NCI-H2196 treated with DMSO at 0.1 percent for 48 hours (cell line): ENCODE measurements around the gene PCNA.
A peak's percentile ranks its signal among the peaks of the same experiment; 100 is the strongest.

ENCODE experiments used
- DNase-seq: peaks from one replicate; lab custom pipeline; 2025; ENCODE audit not compliant: unreplicated experiment; lab: John Stamatoyannopoulos, UW

Gene PCNA

DNA sequence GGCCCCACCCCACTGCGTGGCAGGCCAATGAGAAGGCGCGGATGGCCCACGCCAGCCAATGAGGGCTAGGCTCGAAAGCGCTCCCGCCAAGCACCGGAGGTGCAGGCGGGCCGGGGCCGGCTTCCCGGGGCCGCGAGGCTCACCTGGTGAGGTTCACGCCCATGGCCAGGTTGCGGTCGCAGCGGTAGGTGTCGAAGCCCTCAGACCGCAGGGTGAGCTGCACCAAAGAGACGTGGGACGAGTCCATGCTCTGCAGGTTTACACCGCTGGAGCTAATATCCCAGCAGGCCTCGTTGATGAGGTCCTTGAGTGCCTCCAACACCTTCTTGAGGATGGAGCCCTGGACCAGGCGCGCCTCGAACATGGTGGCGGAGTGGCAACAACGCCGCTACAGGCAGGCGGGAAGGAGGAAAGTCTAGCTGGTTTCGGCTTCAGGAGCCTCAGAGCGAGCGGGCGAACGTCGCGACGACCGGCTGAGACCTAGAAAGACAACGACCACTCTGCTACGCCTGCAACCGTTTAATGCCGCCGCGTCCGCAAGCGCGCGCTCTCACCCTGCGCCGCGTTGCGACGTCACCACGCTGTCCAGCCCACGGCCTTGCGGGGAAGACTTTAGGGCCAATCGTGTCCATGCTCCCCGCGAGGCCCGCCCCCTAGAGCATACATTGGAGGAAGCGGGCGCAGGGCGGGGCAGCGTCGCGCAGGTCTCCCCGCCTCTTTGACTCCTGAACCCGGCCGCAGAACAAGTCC is at the start of gene PCNA:
PCNA (minus strand) TSS at position 524 of the 750 bp plus-strand sequence; CDS start at position 364, 160 bp downstream.
- peak; percentile 95 for DNase-seq

DNA sequence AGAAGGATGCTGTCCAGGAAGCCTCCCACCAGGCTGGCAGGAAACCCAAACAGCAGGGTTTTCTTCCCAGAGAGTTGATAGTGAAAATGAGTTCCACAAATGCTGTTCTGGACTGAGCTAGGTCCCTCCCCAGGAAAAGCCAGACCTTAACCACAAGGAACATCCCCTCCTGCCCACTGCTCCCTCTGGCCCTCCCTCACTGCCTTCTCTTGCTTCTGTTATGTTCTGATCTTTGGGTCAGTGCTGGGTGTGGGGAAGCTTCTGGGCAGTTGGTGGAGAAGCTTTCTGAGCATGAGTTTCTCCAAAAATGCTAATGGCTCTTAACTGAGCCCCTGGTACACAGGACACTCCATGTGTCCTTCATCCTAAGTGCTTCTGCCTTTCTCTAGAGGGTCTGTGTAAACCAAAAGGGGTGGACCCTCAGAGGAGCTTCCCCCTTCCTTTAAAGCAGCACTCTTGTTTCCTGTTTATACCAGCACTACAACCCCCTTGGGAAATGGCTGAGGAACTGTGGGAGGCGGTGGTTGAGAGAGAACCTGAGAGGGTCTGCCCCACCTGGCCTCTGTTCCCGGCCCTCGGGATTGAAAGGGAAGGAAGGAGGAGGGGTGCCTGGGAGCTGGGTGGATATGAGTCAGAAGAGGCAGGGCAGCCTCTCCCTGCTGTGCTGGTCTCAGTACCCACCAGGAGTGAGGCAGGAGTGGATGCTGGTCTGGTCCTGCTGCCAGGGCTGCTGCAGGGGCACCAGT is 49.1 kb upstream of the PCNA start:
- DNase-seq = no peak

DNA sequence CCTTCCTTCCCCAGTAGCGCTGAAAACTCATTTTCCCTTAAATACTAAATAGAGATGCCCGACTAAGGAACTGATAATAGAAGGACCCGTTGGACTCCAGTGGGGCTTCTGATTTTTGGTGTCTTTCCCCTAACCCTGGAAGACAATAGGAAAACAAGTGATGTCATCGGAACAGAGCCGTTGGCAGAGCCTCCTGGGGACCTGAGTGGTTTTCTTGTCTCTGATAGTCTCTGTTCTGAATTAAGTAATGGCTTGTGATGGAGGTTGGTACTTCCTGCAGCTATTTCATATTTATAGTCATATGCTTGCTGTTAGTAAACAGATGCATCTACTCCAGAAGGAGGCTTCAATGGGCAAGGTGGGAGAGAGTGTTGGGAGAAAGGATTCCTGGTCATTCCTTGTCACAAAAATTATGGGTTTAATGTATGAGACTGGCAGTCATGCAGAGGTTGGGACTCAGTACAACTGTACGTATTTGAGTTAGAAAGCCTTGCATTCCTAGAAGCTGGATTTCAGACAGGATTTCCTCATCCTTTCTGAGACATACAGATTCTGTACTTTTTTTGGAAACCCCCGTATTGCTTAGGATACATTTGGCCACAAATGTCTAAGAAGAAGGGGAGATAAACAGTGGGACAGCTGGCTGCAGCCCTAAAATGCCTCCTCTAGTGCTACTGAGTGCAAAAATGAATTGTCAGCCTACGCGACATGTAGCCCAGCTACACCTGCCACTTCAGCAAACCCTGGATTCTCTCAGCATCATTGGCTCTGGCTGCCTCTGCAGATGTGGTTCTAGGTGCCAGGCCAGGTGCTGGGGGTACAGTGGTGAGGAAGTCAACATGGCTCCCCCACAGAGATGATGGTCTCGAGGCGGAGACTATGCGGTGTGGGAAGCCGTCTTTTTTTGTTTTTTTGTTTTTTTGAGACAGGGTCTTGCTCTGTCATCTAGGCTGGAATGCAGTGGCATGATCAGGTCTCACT is 45.2 kb upstream of the PCNA start:
- DNase-seq = no peak

DNA sequence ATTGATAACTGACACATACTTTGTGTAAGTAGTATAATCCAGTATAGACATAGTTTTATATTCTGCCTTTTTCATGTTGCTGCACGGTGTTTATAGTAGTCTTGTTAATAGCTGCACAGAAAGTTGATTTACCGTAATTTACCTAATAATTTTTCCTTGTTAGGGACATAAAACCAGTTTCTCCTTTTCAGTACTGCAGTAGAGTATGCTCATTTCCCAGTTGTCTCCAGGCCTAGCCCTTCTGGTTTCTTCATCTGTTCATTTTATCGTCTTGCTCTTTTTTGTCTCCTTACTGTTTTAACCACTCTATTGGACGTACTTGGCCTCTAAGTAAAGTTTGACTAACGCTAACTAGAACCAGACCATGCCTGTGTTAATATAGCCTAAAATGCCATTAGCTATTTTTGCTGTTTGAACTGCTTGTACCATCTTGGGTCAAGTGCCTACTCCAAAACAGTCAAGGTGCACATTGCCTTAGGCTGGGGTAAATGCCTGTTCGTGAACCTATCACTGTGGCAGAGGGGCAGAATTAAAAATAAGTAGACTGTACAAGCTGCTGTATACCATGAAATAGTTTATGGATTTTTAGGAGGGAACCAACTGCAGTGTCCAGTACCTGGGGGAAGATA is 41.9 kb upstream of the PCNA start:
- no peak for DNase-seq

DNA sequence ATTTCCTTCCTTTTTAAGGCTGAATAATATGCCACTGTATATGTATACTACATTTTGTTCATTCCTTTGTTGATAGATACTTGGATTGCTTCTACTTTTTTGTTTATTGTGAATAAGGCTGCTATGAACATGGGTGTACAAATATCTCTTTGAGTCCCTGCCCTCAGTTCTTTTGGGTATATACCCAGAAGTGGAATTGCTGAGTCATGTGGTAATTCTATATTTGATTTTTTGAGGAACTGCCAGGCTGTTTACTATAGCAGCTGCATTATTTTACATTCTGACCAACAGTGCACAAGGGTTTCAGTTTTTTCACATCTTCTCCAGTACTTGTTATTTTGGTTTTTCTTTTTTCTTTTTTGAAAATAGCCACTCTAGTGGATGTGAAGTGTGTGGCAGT is 41.1 kb upstream of the PCNA start:
- DNase-seq = no peak

DNA sequence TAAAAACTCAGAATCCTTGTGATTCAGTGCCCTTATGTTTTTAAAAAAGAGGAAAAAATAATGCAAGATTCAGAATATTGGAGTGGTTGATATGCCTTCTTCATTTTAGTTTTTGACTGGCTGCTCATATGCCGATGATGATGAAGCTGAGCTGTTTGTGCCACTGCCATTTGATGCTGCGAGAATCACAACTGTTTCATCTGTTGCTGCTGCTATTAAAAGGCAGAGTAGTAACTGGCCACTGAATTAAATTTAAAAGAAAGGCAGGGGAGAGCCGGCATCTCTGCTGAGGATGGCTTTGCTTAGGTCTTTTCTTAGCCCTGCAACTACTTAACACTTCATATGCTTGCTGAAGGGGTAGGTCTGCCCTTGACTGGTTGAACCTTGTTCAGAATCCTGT is 40.2 kb upstream of the PCNA start:
- no peak for DNase-seq

DNA sequence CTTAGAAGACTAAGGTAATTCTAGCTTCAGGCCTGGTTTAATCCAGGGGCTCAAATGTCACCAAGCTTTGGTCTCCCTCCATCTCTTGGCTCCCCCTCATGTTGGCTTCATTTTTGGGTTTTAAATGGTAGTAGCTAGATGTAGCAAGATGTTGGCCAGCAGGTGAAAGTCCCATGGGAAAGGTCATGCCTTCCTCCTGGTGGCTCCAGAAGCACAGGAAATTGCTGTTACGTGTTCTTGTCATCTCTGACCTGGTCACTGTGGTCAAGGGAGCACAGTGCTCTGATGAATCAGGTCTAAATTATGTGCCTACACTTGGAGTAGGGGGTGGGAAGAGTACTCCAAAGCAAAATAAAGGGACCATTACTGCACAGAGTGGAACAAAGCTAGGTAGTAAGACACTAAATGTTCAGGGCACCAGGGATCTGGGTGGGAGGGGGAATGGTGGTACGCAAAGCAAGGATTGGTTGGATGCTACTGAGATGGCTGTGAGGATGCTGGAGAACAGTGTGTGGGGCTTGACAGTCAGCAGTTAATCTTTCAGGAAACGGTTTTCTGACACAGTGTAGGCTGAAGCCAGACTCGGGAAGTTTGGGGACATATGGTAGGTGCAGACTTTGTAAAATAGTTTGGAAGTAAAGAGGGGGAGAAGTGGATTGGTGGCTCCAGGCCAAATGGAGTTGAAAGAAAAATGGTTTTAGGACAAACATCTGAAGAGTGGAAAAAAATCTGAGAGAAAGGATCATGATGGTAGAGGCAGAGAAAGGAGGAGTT is 37.1 kb upstream of the PCNA start:
- no peak for DNase-seq

DNA sequence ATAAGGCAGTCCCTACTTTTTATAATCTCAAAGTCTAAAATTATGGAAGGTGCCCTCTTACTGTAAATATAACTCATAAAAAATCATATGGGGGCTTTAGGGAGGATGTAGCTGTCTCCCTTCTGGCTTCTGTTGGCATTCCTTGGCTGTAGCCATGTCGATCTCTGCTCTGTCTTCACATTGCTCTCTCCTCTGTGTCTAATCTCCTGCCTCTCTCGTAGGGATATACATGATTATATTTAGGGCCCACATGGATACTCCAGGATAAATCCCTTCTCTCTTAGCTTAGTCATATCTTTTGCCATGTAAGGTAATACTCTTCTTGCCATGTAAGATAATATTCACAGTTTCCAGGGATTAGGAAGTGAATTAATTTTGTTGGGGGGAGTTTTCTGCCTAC is 35.6 kb upstream of the PCNA start:
- DNase-seq = no peak

DNA sequence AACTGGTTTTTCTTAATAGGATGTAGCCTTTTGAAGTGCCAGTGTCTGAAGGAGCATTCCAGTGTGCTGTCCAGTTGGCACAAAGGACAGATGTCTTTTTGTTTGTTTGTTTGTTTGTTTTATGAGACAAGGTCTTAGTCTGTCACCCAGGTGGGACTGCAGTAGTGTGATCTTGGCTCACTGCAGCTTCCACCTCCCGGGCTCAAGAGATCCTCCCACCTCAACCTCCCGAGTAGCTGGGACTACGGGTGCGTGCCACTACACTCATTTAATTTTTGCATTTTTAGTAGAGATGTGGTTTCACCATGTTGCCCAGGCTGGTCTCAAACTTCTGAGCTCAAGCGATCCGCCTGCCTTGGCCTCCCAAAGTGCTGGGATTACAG is 34.8 kb upstream of the PCNA start:
- no peak for DNase-seq

DNA sequence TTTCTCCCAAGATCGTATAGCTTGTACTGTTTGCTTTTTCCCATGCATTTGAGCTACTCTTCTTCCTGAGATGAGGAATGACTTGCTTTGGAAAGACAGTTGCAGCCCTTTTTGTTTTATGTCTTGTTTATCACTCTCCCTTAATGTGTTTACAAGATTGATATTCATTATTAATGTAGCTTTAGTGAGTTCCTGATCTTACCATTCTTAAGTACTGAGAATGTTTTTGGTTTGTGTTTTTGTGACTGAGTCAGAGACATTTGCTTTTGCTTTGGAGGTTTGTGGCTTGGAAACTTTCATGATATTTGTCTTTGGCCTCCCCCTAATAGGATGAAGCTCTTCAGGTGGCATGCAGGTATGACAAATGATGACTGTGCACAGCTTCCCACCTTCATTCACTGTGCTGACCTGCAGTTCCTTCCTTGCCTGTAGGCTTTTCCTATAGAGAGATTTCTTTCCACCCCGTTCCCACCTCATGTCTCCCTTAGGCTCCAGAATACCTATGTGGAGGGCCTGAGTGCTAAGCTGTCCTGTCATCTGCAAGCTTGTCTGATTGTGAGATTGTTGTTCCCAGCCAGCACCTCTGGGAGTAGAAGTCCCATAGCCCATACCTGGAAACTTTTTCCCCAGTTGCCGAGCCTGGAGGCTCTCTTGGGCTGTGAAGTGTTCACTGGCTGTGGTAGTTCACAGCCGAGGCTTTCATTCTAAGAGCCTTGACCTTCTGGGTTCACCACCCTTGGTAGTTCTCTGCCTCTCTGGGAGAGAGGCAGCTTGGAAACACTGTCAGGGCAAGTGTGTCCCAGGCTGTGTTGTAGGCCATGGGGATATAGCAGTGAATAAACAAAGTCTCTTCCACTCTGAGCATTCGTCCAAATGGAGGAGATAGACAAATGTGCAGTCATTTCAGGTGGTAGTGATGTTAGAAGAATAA is 34.1 kb upstream of the PCNA start:
- DNase-seq = no peak

DNA sequence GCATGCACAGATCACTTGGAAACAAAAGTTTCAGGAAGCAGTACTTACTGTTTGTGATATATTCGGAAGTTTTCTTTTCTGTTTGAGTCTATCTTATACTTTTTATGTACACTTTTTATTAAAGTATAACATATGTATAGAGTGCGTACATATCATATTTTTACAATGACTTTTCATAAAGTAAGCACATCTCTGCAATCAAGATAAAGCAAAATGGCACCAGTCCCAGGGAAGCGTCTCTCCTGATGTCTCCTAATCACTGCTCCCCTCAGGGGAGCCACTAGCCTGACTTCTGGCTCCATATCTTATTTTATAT is 33.4 kb upstream of the PCNA start:
- DNase-seq = no peak

DNA sequence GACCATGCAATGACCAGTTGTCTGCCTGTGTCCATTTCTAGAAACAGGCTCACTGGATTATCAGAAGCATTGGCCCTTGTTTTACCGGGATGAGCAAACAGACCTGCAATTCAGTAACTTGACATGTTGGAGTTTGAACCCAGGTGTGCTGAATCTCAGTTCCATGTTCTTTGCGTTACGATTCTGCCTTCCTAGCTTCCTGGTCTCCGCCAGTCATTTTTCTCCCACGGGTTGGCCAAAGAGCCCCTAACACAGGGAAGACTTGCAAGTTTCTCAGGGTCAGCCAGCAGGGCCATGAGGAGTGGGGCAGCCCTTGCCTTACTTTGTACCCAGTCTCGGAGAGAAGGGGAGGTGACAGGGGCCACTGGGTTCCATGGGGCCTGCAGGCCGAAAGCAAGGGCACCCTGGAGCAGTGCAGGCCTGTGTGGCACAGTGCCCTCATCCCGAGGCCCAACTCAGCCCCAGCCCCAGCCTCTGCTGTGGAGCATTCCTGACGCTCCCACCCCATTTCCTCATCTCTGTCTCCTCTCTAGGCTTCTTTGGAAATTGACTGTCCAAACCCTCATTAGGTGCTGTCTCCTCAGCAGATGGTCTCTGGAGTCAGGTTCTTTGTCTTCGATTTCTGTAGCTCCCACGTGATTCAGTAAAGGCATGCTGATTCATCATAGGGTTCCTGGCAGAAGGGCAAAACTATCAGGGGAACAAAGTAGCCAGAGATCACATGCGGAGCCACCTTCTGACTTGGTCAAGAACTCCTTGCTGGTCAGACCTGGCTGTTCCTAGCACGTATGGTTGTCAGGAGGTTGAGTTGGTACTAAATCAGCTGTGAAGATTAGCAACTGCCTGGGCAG is 30.7 kb upstream of the PCNA start:
- DNase-seq = no peak

DNA sequence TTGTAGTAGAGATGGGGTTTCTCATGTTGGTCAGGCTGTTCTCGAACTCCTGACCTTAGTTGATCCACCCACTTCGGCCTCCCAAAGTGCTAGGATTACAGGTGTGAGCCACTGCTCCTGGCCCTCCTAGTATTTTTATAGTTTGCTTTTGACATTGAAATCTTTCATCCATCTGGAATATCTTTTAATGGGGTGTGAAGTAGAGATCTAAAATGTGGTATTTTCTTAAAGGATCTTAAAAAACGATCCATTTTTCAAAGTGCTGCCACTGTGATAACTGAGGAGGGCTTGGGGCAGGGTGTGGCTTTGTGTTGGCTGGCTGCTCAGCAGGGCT is 30.1 kb upstream of the PCNA start:
- no peak for DNase-seq

DNA sequence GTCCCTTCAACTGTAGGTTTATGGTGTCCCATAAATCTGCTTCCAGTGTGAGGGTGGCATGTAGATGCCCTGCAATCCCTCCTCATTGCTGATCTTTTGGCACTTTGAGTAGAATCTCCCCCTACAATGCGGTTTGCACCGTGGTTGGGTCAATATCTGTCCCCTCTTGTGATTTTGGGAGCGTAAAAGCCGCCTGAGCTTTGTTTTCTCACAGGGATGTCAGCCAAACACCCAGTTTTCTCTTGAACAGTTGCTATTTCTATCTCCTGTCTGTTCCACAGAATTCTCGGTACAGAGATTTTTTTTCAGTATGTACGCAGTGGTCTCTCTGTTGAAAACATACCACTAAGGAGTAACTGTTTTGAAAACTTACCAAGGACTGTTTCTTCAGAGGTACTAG is 28.8 kb upstream of the PCNA start:
- DNase-seq = no peak

DNA sequence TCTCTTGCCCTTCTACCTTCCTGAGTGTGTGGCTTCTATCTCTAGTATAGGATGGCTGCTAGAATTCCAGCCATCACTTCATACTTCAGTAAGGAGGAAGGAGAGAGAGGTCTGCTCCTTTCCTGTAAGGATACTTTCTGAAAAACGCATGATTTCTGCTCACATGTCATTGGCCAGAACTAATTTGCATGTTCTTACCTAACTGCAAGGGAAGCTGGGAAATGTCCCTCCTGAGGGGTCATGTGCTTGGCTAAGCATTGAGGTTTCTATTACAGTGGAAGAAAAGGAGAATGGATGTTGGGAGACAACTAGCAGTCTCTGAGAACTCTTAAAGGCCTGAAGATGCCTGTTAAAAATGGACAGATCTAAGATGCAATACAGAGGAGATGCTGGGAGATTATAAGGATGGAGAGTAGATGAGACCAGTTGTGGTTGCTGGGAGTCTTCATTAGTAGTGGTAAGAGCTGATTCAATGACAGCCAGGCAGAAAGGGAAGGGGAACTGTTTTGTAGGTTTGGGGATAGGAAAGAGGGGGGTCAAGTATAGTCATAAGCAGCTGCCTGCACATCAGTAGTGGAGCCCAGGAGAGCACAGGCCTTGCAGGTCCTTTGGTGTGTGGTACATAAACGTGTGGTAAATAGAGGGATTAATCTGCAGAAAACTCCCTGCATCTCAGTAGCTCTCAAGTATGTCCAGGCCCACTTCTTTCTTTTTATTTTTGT is 27.3 kb upstream of the PCNA start:
- no peak for DNase-seq

DNA sequence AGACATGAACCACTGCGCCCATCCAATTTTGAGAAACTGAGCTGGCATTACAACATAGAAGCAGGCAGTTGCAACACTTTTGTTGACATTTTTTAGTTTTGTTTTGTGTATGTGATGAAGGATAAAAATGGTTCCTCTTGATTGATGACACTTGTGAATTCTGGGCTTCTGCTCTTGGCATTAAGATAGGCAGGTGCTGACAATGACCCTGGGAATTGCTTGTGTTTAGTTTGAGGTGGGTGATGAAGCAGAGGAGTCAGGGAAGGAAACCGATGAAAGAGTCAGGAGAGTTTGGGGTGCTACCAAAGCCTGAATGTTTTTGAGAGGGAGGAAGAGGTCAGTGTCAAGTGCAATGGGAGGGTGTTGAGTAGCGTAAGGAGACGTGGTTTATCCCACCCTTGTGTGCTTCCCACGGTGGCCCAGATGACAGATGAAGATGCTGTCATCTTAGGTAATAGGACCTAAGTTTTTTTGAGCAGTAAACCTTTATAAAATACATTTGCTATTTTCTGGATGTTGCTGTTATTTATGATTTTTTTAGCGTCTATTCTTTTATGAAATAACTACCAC is 26.4 kb upstream of the PCNA start:
- no peak for DNase-seq

DNA sequence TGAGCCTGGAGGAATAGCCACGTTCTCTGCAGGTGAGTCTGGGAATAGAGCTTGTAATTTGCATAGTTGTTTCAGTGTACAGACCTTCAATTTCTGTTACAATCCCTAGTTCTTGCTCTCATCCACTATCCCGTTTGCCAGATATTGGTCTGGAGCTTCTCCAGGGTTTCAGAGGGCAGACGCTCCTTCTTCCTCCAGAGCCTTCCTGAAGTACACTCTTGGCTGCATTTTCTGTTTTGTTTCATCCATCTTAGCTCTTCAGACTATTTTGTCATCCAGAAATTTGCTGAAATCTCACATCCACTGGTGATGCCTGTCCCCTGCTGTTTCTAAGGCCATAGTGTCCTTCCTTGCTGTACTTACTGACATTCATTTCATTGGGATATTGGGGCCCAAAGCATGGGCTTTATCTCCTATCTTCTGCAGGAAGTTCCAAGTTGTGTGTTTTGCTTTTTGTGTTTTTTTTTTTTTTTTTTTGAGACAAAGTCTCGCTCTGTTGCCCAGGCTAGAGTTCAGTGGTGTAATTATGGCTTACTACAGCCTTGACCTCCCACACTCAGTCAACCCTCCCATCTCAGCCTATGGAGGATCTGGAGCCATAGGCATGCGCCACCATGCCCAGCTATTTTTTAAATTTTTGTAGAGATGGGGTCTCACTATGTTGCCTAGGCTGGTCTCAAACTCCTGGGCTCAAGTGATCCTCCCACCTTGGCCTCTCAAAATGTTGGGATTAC is 25.8 kb upstream of the PCNA start:
- no peak for DNase-seq
